NCI-H2081 treated with DMSO at 0.1 percent for 48 hours (cell line): Measurements from ENCODE around the gene GPA33.

ENCODE experiments used
- DNase-seq: peaks from one replicate; lab custom pipeline; 2025; lab: John Stamatoyannopoulos, UW

Gene GPA33, protein sequence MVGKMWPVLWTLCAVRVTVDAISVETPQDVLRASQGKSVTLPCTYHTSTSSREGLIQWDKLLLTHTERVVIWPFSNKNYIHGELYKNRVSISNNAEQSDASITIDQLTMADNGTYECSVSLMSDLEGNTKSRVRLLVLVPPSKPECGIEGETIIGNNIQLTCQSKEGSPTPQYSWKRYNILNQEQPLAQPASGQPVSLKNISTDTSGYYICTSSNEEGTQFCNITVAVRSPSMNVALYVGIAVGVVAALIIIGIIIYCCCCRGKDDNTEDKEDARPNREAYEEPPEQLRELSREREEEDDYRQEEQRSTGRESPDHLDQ

DNA sequence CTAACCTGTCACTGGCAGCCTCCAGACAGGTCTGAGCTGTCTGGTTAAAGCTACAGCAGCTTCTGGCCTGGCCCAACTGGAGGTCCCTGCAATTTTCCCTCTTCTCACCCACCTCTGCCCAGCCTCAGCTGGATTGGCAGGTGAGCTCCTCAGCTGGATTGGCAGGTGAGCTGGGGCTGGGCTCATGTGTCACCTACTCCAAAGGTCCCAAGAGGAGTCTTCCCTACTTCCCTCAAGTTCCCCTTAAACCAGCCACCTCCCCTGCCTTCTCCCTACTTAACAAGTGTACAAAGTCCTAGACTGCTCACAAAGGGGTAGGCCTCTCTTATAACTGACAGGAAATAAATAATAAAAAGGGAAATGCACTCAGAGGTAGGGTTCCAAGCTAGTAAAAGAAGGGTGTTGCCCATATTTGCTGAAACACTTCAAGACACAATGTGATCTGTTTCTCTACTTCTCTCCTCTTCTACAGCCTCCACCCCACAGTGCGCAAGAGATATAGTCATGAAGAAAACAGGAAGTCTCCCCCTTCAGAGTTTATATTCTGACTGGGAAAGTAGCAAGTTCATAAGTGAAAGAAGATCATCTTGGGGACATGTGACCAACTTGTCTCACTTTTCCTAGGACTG, at the start of gene GPA33:
GPA33 (minus strand) TSS at position 64 of the 629 bp plus-strand sequence. CDS start 90 bp downstream, outside the sequence.
- no peak for DNase-seq

DNA sequence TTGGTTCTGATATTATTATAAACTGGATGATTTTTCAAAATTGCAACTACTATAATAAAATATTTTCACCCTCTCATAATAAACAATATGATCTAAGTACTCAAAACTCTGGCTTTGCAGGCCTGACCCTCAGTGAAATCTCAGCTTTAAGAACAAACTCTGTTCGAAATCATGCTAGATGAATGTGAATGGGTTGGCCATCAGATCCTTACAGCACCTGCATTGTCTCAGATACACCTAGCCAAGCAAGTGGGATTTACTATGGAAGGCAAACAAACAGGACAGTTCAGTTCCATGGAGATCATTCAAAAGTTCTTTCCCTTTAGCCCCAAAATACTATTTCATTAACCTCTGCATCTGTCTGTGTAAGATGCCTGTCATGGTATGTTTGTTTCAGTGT, 48.5 kb upstream of the GPA33 start:
- DNase-seq, result no peak

DNA sequence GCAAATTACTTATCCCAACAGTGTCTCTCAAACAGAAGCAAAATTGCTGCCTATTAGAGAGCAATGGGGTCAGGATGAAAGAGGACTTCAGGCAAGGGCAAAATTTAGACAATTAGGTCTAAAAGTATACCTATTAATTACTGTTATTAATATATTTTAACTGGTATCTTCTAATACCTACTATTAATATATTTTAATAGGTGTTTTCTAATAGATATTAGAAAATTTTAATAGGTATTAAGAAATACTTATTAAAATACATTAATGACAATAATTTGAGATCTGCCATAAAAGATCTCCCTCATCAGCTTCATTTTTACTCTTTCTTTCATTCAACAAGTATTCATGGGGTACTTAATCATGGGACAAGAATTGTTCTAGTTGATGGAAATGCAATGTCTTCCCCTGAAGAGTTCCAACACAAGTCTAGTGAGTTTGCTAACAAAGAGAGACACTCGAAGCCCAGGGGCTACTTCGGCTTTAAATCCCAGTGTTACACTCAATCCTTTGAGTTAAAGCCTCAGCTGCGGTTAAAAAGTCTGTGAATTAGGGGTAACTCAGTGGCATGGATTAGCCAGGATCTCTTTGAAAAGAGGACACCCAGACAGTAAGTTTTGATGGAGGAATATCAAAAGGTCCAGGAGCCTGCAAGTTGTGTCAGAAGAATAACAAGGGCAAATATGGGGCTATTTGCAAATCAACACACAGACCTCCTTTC, 47.8 kb upstream of the GPA33 start:
- DNase-seq, result no peak

DNA sequence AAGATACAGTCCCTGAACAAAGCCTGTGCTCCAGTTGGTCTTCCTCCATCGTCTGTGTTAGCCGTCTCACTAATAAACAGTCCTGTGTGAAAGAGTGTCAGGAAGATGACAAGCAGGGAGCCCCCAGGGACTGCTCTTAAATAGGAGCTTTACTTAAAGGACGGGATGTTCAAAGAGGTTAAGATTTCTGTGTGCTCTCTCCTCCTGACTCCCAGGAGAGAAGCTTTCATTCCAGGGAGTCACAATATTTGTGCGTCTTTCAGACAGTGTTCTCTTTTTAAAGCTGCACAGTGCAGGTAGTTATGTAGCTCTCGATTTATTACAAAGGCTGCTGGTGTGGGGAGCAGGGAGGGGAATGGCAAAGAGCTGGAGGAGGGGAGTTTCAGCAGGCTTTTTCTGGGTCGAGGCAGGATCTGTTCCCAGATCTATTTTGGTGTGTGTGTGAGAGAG, 47.2 kb upstream of the GPA33 start:
- DNase-seq, result no peak

DNA sequence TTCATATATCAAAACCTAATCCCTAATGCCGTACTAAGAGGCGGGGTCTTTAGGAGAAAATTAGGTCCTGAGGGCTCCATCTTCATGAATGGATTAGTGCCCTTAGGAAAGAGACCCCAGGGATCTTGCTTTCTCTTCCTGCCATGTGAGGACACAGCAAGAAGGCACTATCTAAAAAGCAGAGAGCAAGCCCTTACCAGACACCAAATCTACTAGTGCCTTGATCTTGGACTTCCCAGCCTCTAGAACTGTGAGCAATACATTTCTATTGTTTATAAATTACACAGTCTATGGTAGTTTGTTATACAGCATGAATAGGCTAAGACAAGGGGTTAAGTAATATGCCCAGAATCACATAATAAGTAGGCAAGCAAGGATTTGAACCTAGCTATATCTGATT, 46.6 kb upstream of the GPA33 start:
- DNase-seq, result no peak

DNA sequence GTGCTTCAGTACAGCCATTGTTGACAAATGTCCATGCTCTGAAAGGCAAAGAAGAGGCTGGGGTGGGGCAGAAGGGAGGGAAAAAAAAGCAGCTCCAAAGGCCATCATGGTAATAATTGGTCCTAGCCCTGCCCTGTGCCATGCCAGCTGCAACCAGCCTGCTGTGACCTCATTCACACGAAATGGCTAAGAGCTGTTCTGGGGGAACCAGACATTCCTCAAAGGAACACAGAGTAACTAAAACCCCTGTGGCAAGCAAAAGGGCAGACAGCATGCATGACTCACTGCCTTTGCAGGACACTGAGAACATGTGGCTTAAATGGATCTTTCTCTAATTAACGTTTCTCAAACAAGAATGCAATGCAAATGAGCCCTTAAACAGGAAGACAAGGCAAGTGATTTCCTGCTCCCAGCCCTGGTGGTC, 46.0 kb upstream of the GPA33 start:
- DNase-seq, result no peak

DNA sequence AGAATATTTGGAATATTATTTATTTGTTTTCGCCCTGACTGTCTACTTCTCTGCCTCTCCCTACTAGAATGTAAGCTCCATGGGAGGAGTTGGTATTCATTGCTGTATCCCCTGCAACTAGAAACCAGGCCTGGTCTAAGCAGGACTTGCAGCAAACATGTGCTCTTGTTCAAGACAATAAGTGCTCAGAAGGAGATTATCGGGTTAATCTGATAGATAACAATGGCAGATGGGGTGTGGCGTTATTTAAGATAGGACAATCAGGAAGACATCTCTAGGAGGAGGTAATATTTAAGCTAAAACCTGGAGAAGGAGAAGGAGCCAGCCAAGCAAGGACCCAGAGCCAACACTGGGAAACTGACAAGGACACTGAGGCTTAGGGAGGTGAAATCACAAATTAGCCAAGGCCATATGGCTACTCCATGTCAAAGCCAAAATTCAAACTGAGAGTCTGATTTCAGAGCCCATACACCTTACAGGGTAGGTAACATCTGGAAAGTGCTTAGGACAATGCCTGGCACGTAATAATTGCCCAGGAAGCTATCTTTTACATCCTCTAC, 45.2 kb upstream of the GPA33 start:
- DNase-seq, result no peak

DNA sequence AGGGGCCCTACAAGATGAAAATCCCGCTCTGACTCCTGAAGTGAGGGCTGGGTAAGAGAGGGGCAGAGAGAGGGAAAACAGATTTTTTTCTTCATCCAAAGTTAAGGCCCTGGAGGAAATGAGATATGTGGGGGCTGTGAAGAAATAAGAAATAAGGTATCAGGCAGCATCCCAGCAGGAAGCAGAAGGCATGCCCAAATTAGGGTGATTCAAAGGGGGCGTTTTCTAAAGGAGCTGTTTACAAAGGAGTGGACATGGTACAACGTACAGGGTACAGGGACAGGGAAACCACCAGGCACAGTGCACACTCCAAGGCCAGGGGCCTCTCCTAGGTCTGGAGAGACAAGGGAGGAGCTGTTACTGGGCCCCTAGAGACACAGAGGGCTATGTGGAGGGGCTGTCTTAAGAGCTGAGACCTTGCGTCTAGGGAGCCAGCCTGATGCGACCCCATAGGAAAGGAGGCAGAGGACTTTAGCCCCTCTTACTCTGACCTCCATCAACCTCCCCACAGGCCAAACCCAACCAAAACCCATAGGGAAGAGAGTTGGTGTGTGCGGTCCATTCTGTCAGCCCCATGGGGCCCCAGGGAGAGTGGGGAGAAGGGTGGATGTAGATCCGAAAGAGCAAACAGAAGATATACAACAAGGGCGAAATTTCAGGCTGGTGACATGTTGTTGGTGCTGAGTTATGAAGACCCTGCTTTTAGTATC, 42.3 kb upstream of the GPA33 start:
- no peak for DNase-seq

DNA sequence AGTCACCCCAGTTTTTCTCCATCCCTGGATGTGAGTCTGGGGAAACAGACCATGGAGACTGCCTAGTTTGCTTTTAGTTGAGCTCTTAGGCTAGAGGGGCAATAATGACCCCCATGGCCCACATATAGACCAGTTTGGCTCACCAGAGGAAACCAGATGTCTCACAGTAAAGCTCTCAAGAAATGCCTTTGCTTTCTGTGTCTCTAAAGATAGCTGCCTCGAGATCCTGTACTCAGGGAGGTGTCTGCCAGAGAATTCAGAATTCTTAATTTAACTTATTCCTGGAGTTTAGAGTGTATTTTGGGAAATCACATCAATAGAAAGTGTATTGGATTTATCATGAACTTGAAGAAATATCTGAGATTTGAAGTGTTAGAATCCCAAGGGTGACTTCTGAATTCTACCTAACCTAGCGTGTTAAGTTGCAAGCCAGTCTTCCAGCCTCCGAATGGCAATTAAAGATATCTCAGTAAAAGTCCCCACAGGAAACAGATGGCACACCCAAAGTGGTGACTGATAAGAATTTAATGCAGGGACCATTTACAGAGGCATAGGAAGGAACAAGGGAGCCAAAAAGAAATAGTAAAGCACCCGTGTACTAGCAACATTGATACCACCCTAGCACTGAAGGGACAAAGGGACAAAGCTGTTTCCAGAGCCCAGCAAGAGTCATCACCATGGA, 40.8 kb upstream of the GPA33 start:
- DNase-seq, result no peak

DNA sequence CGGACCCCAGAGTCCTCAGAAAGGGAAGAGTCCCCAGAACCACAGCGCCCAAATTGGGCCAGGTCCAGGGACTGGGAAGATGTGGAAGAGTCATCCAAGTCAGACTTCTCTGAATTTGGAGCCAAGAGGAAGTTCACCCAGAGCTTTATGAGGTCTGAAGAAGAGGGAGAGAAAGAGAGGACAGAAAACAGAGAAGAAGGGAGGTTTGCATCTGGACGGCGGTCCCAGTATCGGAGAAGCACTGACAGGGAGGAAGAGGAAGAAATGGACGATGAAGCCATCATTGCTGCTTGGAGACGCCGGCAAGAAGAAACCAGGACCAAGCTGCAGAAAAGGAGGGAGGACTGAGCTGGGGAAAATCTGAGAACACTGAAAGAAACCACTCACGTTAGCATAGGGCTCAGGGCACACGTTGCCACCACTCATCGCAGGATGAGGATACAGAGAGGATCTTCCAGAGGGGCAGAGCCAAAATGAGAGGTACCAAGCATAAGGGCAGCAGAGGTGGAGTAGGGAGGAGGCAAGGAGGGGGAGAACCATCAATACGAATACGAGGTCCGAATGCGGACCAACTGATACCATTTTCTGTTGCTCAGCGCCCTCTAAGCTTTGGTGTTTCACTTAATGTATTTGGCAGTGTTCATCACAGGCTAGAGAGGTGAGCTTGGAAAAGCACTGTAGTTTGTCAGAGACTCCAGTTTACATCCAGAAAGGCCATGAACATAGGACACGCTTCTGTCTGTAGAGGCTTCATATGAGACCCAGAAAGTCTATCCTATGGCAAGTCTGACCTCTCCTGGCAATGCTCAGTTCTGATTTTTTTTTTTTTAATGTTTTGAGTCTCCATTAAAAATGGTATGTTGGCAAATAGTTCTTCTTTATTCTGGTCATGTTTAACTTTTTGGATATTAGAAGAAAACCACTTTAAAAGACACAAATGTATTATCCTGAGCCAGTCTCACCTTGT, 38.4 kb upstream of the GPA33 start:
- DNase-seq, result no peak

DNA sequence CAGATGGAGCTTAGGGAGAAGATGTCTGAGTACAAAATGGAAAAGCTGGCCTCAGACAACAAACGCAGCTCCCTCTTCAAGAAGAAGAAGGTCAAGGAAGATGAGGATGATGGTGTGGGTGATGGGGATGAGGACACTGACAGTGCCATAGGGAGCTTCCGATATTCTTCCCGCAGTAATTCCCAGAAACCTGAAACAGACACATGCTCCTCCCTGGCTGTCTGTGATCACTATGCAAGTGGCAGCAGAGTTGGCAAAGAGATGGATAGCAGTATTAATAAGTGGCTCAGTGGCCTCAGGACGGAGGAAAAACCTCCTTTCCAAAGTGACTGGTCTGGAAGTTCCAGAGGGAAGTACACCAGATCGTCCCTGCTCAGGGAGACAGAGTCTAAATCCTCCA, 37.5 kb upstream of the GPA33 start:
- DNase-seq, result no peak

DNA sequence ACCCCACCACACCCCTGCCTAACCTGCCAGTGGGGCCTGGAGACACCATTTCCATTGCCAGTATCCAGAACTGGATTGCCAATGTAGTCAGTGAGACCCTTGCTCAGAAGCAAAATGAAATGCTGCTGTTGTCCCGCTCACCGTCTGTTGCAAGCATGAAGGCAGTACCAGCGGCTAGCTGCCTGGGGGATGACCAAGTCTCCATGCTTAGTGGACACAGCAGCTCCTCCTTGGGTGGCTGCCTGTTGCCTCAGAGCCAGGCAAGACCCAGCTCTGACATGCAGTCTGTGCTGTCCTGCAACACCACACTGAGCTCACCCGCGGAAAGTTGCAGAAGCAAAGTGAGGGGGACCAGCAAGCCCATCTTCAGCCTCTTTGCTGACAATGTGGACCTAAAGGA, 37.1 kb upstream of the GPA33 start:
- DNase-seq, result no peak

DNA sequence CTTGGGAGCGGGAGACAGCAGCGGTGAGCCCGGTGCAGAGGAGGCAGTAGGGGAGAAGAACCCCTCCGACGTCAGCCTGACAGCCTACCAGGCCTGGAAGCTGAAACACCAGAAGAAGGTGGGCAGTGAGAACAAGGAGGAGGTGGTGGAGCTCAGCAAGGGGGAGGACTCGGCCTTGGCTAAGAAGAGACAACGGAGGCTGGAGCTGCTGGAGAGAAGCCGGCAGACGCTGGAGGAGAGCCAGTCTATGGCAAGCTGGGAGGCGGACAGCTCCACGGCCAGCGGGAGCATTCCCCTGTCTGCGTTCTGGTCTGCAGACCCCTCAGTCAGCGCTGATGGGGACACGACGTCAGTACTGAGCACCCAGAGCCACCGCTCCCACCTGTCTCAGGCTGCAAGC, 36.6 kb upstream of the GPA33 start:
- DNase-seq, result no peak

DNA sequence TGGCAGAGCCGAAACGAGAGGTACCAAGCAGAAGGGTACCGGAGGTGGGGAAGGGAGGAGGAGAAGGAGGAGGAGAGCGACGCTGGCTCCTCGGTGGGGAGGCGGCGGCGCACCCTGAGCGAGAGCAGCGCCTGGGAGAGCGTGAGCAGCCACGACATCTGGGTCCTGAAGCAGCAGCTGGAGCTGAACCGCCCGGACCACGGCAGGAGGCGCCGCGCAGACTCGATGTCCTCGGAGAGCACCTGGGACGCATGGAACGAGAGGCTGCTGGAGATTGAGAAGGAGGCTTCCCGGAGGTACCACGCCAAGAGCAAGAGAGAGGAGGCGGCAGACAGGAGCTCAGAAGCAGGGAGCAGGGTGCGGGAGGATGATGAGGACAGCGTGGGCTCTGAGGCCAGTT, 36.1 kb upstream of the GPA33 start:
- no peak for DNase-seq

DNA sequence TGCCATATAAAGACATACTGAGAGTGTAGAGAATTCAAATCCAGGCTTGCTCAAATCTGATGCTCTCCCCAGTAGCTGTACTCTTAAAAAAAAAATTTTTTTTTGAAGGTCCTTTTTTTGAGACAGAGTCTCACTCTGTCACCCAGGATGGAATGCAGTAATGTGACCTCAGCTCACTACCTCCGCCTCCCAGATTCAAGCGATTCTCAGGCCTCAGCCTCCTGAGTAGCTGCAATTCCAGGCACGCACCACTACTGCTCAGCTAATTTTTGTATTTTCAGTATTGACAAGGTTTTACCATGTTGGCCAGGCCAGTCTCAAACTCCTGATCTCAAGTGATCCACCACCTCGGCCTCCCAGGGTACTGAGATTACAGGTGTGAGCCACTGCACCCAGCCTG, 32.4 kb upstream of the GPA33 start:
- DNase-seq, result no peak

DNA sequence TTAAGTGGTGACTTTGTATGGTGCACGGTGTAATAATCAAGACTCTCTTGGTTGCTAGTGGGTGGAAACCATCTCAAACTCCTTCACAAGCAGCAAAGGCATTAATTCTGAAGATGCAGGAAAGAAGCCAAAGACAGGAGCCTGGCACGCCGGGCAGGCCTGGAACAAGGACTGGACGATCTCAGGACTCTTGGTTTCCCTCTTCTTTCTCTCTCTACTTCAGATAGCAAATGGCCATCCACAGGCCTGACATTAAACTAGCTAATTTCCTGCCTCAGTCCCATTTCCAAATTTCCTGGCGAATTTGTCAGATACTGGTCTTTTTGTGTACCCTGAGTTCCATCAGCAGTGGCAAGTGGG, 31.9 kb upstream of the GPA33 start:
- DNase-seq, result no peak

DNA sequence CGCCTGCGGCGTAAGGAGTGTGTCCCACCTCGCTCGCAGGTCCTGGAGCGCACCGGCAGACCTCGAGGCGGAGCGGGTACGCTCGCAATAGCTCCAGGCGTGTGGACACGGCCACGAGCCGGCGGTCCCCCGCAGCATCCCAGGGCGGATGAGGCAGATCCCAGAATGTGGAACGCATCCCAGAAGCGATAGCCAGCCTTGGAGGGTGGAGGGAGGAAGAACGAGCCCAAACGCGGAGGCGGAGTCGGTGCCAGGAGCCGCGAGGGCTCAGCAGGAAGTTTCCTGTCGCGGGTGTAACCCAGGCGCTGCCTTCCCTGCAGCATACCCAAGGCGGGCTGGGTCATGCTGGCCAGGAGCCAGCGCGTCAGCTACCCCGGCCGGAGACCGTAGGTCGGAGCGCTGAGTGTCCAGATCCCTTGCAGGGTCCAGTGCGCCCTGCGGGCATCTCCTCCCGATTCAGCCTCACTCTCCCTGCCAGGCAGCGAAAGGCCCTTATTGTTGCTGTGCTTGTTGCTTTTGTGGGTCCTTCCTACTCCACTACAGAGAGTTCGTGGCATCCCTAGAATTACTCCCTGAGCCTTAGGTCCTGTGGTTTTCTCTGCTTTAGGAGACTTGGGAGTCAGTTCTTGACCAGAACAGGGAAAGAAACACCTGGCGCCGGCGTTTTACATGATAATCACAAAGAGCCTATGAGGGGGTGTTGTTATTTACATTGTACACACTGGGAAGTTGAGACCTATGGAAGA, 31.4 kb upstream of the GPA33 start:
- no peak for DNase-seq

DNA sequence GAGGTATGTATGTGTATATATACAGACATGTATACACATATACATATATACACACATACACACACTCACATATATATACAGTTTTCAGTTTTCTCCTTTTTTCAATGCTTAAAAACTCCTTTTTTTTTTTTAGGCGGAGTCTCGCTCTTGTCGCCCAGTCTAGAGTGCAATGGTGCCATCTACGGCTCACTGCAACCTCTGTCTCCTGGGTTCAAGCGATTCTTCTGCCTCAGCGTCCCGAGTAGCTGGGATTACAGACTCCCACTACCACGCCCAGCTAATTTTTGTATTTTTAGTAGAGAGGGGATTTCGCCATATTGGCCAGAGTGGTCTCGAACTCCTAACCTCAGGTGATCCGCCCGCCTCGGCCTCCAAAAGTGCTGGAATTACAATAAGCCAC, 30.7 kb upstream of the GPA33 start:
- no peak for DNase-seq

DNA sequence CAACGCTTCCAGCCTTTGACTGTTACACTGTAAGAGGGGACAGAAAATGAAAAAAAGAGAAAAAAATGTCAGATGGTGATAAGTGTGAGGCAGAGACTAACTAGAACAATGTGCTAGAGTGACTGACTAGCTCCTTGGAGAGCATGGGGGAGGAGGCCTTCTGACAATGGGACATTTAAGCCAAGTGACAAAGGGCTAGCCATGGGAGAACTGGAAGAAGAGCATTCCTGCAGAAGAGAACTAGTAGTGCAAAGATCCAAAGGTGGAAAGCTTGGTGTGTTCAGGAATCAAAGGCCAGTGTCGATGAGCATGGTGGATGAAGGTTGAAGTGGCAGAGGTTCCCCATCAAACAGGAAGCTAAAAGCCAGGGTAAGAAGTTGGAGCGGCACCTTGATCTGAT, 29.5 kb upstream of the GPA33 start:
- DNase-seq, result no peak

DNA sequence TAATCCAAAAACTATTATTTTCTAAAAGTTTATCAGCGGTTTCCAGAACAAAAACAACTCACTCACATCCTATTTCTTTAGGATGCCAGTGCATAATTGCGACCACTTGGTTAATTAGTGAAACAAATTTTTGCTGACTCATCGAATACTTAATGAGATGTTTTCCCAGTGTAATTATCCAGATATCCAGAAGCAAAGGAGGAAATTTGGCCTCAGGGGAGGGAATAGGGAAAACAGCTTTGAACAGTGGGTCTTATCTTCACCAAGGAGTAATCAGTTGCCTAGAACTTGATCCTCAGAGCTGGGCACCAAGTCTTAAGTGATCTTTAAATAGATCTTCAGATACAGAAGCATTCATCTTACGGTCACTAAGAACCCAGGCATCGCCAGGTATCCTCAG, 28.0 kb upstream of the GPA33 start:
- no peak for DNase-seq
